Neural crest cell (in vitro differentiated cells): ENCODE data around the gene TM4SF5. TPM values are rescaled to one million over a fixed set of nuclear protein-coding genes. Genes with fewer than 3 reads are reported as not detected.
A peak's percentile ranks its signal among the peaks of the same experiment; 100 is the strongest.

Source experiments
- DNase-seq: peaks from one replicate; pipeline ENCODE4 v3.0.0; 2021; ENCODE audit warnings: low read depth, mixed read lengths, low spot score
- H3K27ac Mint-ChIP-seq: one replicate; pipeline ENCODE4 v1.8.0; 2021; ENCODE audit warnings: mild to moderate bottlenecking, mixed read lengths; ENCODE audit not compliant: unreplicated experiment
- H3K27me3 Mint-ChIP-seq: 2 replicates; pipeline ENCODE4 v1.8.0; 2021; ENCODE audit warnings: low read depth, mild to moderate bottlenecking, mixed read lengths
- H3K36me3 Mint-ChIP-seq: 2 replicates; pipeline ENCODE4 v1.8.0; 2021; ENCODE audit warnings: low read depth, mild to moderate bottlenecking, mixed read lengths
- H3K4me1 Mint-ChIP-seq: 2 replicates; pipeline ENCODE4 v1.8.0; 2021; ENCODE audit warnings: mixed read lengths
- H3K4me3 Mint-ChIP-seq: one replicate; pipeline ENCODE4 v1.8.0; 2021; ENCODE audit warnings: mild to moderate bottlenecking, mixed read lengths
- H3K9me3 Mint-ChIP-seq: 2 replicates; pipeline ENCODE4 v1.8.0; 2021; ENCODE audit warnings: mixed read lengths
- CTCF ChIP-seq: fragments of 200-600 bp; sonication (generic); conservative IDR thresholded peaks from 2 replicates; pipeline ENCODE4 v1.5.0; 2021; ENCODE audit warnings: antibody characterized with exemption, mild to moderate bottlenecking
- total RNA-seq: library from RNA; stranded (reverse); gene quantifications from 2 replicates; pipeline ENCODE4 v1.2.1, GENCODE V29; 2021

Gene TM4SF5
- total RNA-seq, 1 donor from 2014 or later = not detected

- Mint-ChIP-seq H3K4me1 (peaks cover 18% of the 10 kb centered on the region), H3K4me3 (peak overlapping the region; percentile 74), H3K27ac (no peak overlapping the region), H3K36me3 (no peaks in the 10 kb centered on the region), H3K27me3 (peaks cover 39% of the 10 kb centered on the region), H3K9me3 (no peaks in the 10 kb centered on the region)
- no peak for TF ChIP-seq CTCF
- DNase-seq = no peak
Measured at GRCh38 chr17:4790705-4791088, 19.0 kb downstream of the TM4SF5 start.

GRCh38 chr17:4795168-4795567 is 23.5 kb downstream of the TM4SF5 start:
- Mint-ChIP-seq H3K27me3 (peaks cover 12% of the 10 kb centered on the region), H3K4me1 (peaks cover 19% of the 10 kb centered on the region), H3K27ac (no peak overlapping the region), H3K36me3 (peaks cover 2% of the 10 kb centered on the region), H3K4me3 (peak overlapping the region; percentile 100), H3K9me3 (no peaks in the 10 kb centered on the region)
- TF ChIP-seq CTCF = no peak
- no peak for DNase-seq

- peaks cover 10% of the 10 kb centered on the region for H3K36me3 Mint-ChIP-seq
- H3K4me1 Mint-ChIP-seq = peaks cover 12% of the 10 kb centered on the region
- no peaks in the 10 kb centered on the region for H3K9me3 Mint-ChIP-seq
- peak overlapping the region; percentile 96 for H3K27ac Mint-ChIP-seq
- peaks cover 10% of the 10 kb centered on the region for H3K27me3 Mint-ChIP-seq
- peak; percentile 33 for DNase-seq
- TF ChIP-seq CTCF = no peak
- H3K4me3 Mint-ChIP-seq = peak overlapping the region; percentile 100
Measured at GRCh38 chr17:4796552-4796920, 24.9 kb downstream of the TM4SF5 start.

GRCh38 chr17:4800462-4801196 is 28.9 kb downstream of the TM4SF5 start:
- Mint-ChIP-seq H3K4me1 (peaks cover 15% of the 10 kb centered on the region), H3K27me3 (no peaks in the 10 kb centered on the region), H3K27ac (no peak overlapping the region), H3K36me3 (peaks cover 10% of the 10 kb centered on the region), H3K9me3 (no peaks in the 10 kb centered on the region), H3K4me3 (peak overlapping the region; percentile 73)
- no peak for DNase-seq
- no peak for TF ChIP-seq CTCF

- no peak within 1 kb of the TSS for H3K27ac Mint-ChIP-seq
- no peak for TF ChIP-seq CTCF
- DNase-seq = no peak
- peaks cover 7% of the 10 kb centered on the region for H3K36me3 Mint-ChIP-seq
- peaks cover 10% of the 10 kb centered on the region for H3K4me1 Mint-ChIP-seq
- no peaks in the 10 kb centered on the region for H3K27me3 Mint-ChIP-seq
- H3K4me3 Mint-ChIP-seq = peak within 1 kb of the TSS; percentile 73
- H3K9me3 Mint-ChIP-seq = no peaks in the 10 kb centered on the region
Measured at GRCh38 chr17:4802228-4802627, 30.5 kb downstream of the TM4SF5 start, which contains the start of gene C17orf114. TSS of gene C17orf114 (minus strand) at chr17:4802328.
